Smooth muscle cell (in vitro differentiated cells): Measurements from ENCODE around the gene NR5A2. TPM values are rescaled to one million over a fixed set of nuclear protein-coding genes. Genes with fewer than 3 reads are reported as not detected.

ENCODE experiments used
- DNase-seq: peaks from one replicate; lab custom pipeline; 2025; ENCODE audit not compliant: unreplicated experiment; lab: John Stamatoyannopoulos, UW
- H2AFZ ChIP-seq: fragments of 200-600 bp; sonication (generic); 2 replicates; pipeline ENCODE4 v1.6.0; 2016; ENCODE audit warnings: antibody characterized with exemption, low read depth, mild to moderate bottlenecking
- H3F3A ChIP-seq: fragments of 200-600 bp; sonication (generic); 2 replicates; pipeline ENCODE4 v1.6.0; 2017; ENCODE audit warnings: antibody characterized with exemption, low read depth
- H3K27ac ChIP-seq: fragments of 200-600 bp; sonication (generic); 2 replicates; pipeline ENCODE4 v1.5.1; 2016; ENCODE audit warnings: low read depth, mild to moderate bottlenecking
- H3K27me3 ChIP-seq: fragments of 200-600 bp; sonication (generic); 2 replicates; pipeline ENCODE4 v1.6.1; 2016; ENCODE audit warnings: low read depth, mild to moderate bottlenecking
- H3K36me3 ChIP-seq: fragments of 200-600 bp; sonication (generic); 2 replicates; pipeline ENCODE4 v1.5.1; 2016; ENCODE audit warnings: low read depth
- H3K4me1 ChIP-seq: fragments of 200-600 bp; sonication (generic); 2 replicates; pipeline ENCODE4 v1.5.1; 2016; ENCODE audit warnings: low read depth
- H3K4me2 ChIP-seq: fragments of 200-600 bp; sonication (generic); 2 replicates; pipeline ENCODE4 v1.6.0; 2016; ENCODE audit warnings: mild to moderate bottlenecking
- H3K4me3 ChIP-seq: fragments of 200-600 bp; sonication (generic); 2 replicates; pipeline ENCODE4 v1.5.1; 2016; ENCODE audit warnings: mild to moderate bottlenecking
- H3K79me2 ChIP-seq: fragments of 200-600 bp; sonication (generic); 2 replicates; pipeline ENCODE4 v1.6.0; 2016; ENCODE audit warnings: low read depth, mild to moderate bottlenecking
- H3K9ac ChIP-seq: fragments of 200-600 bp; sonication (generic); 2 replicates; pipeline ENCODE4 v1.6.0; 2016; ENCODE audit warnings: low read depth
- H3K9me3 ChIP-seq: fragments of 200-600 bp; sonication (generic); replicated peaks from 2 replicates; pipeline ENCODE4 v1.5.1; 2016; ENCODE audit warnings: low read depth
- H4K20me1 ChIP-seq: fragments of 200-600 bp; sonication (generic); 2 replicates; pipeline ENCODE4 v1.6.0; 2016; ENCODE audit warnings: low read depth
- WGBS: methylation state at CpG from one replicate; pipeline ENCODE4 v1.1.7; 2016; ENCODE audit warnings: low lambda C conversion rate; 5-methylcytosine and 5-hydroxymethylcytosine counted together
- polyA plus RNA-seq: library from polyadenylated mRNA; unstranded; fragments of >200 nt; fragmentation: Nextera tagmentation; extraction: Ambion mirVana; gene quantifications from 2 replicates; pipeline ENCODE4 v1.2.1, GENCODE V29; 2016
- total RNA-seq: library from RNA; depleted of rRNA; stranded (reverse); fragments of >200 nt; gene quantifications from 2 replicates; pipeline ENCODE4 v1.2.3, GENCODE V29; 2014
- TF ChIP-seq, protein P1 (sequence below): fragments of 200-600 bp; sonication (generic); IDR thresholded peaks from 2 replicates; pipeline ENCODE4 v1.5.1; 2017; ENCODE audit warnings: borderline replicate concordance, mild to moderate bottlenecking, antibody characterized with exemption; ENCODE audit not compliant: insufficient read depth, poor library complexity, severe bottlenecking

NR5A2 gene
- total and polyA plus RNA-seq, 2 experiments from 2014 or later: 0.14 to 0.22 TPM

DNA sequence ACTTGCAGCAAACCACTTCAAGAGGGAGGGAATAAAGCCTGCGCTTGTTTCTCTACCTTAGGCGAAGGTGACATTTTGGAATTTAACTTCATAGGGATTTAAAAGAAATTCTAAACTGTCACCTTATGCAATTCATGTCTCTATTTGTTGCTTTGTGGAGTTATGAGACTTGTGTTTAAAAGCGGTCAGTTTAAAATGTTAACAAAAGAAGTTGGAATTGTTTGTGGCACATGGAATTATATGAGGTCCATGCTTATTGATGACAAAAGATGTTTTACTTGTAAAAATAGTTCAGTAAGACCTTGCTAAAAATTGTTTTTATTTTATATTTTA, 15.8 kb downstream of the NR5A2 start:
- Histone ChIP-seq H3K4me3 (peak overlapping the region; percentile 59), H3K36me3 (no peaks in the 10 kb centered on the region), H3K4me1 (peaks cover 30% of the 10 kb centered on the region), H3K4me2 (peak overlapping the region; percentile 86), H3K79me2 (no peaks in the 10 kb centered on the region), H3K9ac (no peak overlapping the region), H3K9me3 (no peaks in the 10 kb centered on the region), H3F3A (no peaks in the 10 kb centered on the region), H2AFZ (no peak overlapping the region), H4K20me1 (peaks cover 5% of the 10 kb centered on the region), H3K27me3 (peaks cover 90% of the 10 kb centered on the region), H3K27ac (no peak overlapping the region)
- 21% methylated on average over 3 of the region's 3 CpGs for WGBS
- DNase-seq: no peak
- TF ChIP-seq, protein P1, sequence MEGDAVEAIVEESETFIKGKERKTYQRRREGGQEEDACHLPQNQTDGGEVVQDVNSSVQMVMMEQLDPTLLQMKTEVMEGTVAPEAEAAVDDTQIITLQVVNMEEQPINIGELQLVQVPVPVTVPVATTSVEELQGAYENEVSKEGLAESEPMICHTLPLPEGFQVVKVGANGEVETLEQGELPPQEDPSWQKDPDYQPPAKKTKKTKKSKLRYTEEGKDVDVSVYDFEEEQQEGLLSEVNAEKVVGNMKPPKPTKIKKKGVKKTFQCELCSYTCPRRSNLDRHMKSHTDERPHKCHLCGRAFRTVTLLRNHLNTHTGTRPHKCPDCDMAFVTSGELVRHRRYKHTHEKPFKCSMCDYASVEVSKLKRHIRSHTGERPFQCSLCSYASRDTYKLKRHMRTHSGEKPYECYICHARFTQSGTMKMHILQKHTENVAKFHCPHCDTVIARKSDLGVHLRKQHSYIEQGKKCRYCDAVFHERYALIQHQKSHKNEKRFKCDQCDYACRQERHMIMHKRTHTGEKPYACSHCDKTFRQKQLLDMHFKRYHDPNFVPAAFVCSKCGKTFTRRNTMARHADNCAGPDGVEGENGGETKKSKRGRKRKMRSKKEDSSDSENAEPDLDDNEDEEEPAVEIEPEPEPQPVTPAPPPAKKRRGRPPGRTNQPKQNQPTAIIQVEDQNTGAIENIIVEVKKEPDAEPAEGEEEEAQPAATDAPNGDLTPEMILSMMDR: no peak

DNA sequence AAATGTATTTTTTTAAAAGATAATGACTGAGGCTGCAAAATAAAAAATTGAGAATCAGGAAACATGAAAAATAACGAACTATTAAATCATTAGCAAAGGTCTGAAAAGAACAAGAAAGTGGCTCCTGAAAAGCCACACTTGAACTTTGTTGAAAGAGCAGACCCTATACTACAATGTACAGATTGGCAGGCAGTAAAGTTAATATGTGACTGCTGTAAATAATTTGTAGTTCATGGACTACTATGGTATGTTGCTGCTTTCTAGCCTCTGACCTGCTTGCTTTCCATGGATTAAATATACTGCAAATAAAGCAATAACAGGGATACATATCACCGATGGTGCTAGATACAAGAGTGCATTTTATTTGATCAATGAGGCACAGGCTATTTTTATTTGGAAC, 18.6 kb downstream of the NR5A2 start:
- no peak overlapping the region for H3K27ac ChIP-seq
- H3F3A ChIP-seq: no peaks in the 10 kb centered on the region
- no peak for DNase-seq
- H4K20me1 ChIP-seq: no peaks in the 10 kb centered on the region
- no peaks in the 10 kb centered on the region for H3K79me2 ChIP-seq
- TF ChIP-seq, protein P1: no peak
- 86% methylated on average over 2 of the region's 2 CpGs for whole genome bisulfite sequencing
- H3K9me3 ChIP-seq: no peaks in the 10 kb centered on the region
- peaks cover 62% of the 10 kb centered on the region for H3K27me3 ChIP-seq
- H3K36me3 ChIP-seq: no peaks in the 10 kb centered on the region
- no peak overlapping the region for H3K9ac ChIP-seq
- no peak overlapping the region for H2AFZ ChIP-seq
- peaks cover 13% of the 10 kb centered on the region for H3K4me1 ChIP-seq
- H3K4me2 ChIP-seq: no peak overlapping the region
- H3K4me3 ChIP-seq: no peak overlapping the region

DNA sequence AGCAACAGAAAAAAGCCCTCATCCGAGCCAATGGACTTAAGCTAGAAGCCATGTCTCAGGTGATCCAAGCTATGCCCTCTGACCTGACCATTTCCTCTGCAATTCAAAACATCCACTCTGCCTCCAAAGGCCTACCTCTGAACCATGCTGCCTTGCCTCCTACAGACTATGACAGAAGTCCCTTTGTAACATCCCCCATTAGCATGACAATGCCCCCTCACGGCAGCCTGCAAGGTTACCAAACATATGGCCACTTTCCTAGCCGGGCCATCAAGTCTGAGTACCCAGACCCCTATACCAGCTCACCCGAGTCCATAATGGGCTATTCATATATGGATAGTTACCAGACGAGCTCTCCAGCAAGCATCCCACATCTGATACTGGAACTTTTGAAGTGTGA, 20.7 kb downstream of the NR5A2 start:
- no peaks in the 10 kb centered on the region for H3K36me3 ChIP-seq

DNA sequence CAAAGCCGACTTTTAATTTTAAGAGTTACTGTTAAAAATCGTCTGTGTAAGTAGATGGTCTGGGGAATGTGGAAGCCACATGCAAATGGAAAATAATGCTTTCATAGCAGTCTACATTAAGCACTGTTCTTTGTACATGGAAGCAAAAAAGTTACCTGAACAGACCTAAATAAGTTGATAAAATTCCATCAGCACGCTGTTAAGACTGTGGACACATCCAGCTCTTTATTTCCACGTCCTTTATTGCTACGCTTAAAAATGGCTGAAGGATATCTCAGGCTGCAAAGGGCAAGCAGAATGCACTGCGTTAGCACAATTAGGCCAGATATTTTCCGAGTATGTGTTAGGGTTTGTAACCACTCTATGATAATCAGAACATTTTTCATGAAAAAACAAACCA, 22.3 kb downstream of the NR5A2 start:
- Histone ChIP-seq H3K9ac (no peak overlapping the region), H3K79me2 (no peaks in the 10 kb centered on the region)
- TF ChIP-seq, protein P1: no peak

More for the DNA sequence above, 20.7 kb downstream of the NR5A2 start:
- H3K27ac ChIP-seq: no peak overlapping the region
- no peak for DNase-seq
- no peak overlapping the region for H3K4me3 ChIP-seq
- H4K20me1 ChIP-seq: no peaks in the 10 kb centered on the region
- peaks cover 40% of the 10 kb centered on the region for H3K27me3 ChIP-seq
- no peak overlapping the region for H2AFZ ChIP-seq
- H3K79me2 ChIP-seq: no peaks in the 10 kb centered on the region
- H3K4me1 ChIP-seq: no peaks in the 10 kb centered on the region
- 50% methylated on average over 5 of the region's 5 CpGs for WGBS
- no peaks in the 10 kb centered on the region for H3K9me3 ChIP-seq
- no peak overlapping the region for H3K9ac ChIP-seq
- no peaks in the 10 kb centered on the region for H3F3A ChIP-seq
- H3K4me2 ChIP-seq: no peak overlapping the region
- TF ChIP-seq, protein P1: no peak

More for the DNA sequence above, 22.3 kb downstream of the NR5A2 start:
- 87% methylated on average over 7 of the region's 7 CpGs for WGBS
- peaks cover 25% of the 10 kb centered on the region for H3K27me3 ChIP-seq
- H3K4me3 ChIP-seq: no peak overlapping the region
- no peaks in the 10 kb centered on the region for H3K36me3 ChIP-seq
- H3K4me2 ChIP-seq: no peak overlapping the region
- no peaks in the 10 kb centered on the region for H3K9me3 ChIP-seq
- no peak overlapping the region for H2AFZ ChIP-seq
- no peak overlapping the region for H3K27ac ChIP-seq
- no peaks in the 10 kb centered on the region for H3K4me1 ChIP-seq
- DNase-seq: no peak
- H3F3A ChIP-seq: no peaks in the 10 kb centered on the region
- H4K20me1 ChIP-seq: no peaks in the 10 kb centered on the region
